ENCODE results near the gene IFNK. TPM values are rescaled to one million over a fixed set of nuclear protein-coding genes. Genes with fewer than 3 reads are reported as not detected.

The IFNK gene
- total RNA-seq, 1 experiment from 2014 or later = not detected

- Histone ChIP-seq H3K79me2 (ENCODE audit: insufficient read depth, low read length) (no peaks in the 10 kb centered on the region), H3K27ac (ENCODE audit: low read depth, low read length) (no peak overlapping the region), H3K36me3 (ENCODE audit: control insufficient read depth in 1 of 2, insufficient read depth in 2 of 2, low read length in 2 of 2) (peaks cover 0 to 4% of the 10 kb centered on the region in 2 experiments; a peak in 1 of 4 replicates), H3K9me3 (ENCODE audit: control insufficient read depth in 1 of 2, insufficient read depth in 1 of 2, low read depth in 1 of 2, low read length in 2 of 2) (no peaks in the 10 kb centered on the region), H3K4me3 (replicated peaks in 1 of 2; ENCODE audit: low read depth in 1 of 2, low read length in 2 of 2) (no peak overlapping the region), H3K9ac (ENCODE audit: low read length) (no peak overlapping the region), H3K4me1 (ENCODE audit: control insufficient read depth in 1 of 2, insufficient read depth in 2 of 2, low read length in 2 of 2) (no peaks in the 10 kb centered on the region), H3K9me2 (ENCODE audit: insufficient read depth) (no peaks in the 10 kb centered on the region), H3K27me3 (ENCODE audit: insufficient read depth, low read length) (no peaks in the 10 kb centered on the region), H3K4me2 (ENCODE audit: low read length) (no peak overlapping the region), H2AFZ (ENCODE audit: low read depth, low read length, poor library complexity, severe bottlenecking) (no peak overlapping the region), H4K20me1 (ENCODE audit: insufficient read depth) (no peaks in the 10 kb centered on the region; the same call in 1 of the 2 replicates)
- intact Hi-C loops (cut with micrococcal nuclease) = no loop called here
- no peak for TF ChIP-seq CEBPB (IDR thresholded peaks at IDR 0.05; ENCODE audit: low read depth)
- no peak for TF ChIP-seq ZFX (IDR thresholded peaks at IDR 0.05)
- TF ChIP-seq POLR2A (IDR thresholded peaks at IDR 0.05; ENCODE audit: borderline replicate concordance, extremely low read depth, insufficient read depth, insufficient read length) = no peak
- TF ChIP-seq SIN3A (IDR thresholded peaks at IDR 0.05; ENCODE audit: low read depth) = no peak
- no peak for TF ChIP-seq CBX3 (IDR thresholded peaks at IDR 0.05; ENCODE audit: low read depth)
- TF ChIP-seq FOSL1 (IDR thresholded peaks at IDR 0.05; ENCODE audit: low read depth) = no peak
- no peak for TF ChIP-seq SP1 (IDR thresholded peaks at IDR 0.05; ENCODE audit: low read depth)
- TF ChIP-seq EGR1 (IDR thresholded peaks at IDR 0.05; ENCODE audit: low read depth) = no peak
- TF ChIP-seq JUND (IDR thresholded peaks at IDR 0.05) = no peak
- TF ChIP-seq TCF7L2 (IDR thresholded peaks at IDR 0.05; ENCODE audit: borderline replicate concordance, extremely low read depth, insufficient read depth, insufficient read length) = no peak
- TF ChIP-seq, protein P1, sequence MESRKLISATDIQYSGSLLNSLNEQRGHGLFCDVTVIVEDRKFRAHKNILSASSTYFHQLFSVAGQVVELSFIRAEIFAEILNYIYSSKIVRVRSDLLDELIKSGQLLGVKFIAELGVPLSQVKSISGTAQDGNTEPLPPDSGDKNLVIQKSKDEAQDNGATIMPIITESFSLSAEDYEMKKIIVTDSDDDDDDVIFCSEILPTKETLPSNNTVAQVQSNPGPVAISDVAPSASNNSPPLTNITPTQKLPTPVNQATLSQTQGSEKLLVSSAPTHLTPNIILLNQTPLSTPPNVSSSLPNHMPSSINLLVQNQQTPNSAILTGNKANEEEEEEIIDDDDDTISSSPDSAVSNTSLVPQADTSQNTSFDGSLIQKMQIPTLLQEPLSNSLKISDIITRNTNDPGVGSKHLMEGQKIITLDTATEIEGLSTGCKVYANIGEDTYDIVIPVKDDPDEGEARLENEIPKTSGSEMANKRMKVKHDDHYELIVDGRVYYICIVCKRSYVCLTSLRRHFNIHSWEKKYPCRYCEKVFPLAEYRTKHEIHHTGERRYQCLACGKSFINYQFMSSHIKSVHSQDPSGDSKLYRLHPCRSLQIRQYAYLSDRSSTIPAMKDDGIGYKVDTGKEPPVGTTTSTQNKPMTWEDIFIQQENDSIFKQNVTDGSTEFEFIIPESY (IDR thresholded peaks at IDR 0.05; ENCODE audit: extremely low read depth, insufficient replicate concordance, low read length) = no peak
- no peak for TF ChIP-seq CTCF (IDR thresholded peaks at IDR 0.05 in 2 of 3, conservative IDR thresholded peaks at IDR 0.05 in 1 of 3; ENCODE audit: borderline replicate concordance in 1 of 3, insufficient read depth in 1 of 3, low read depth in 2 of 3, low read length in 2 of 3)
- TF ChIP-seq YY1 (IDR thresholded peaks at IDR 0.05; ENCODE audit: extremely low read depth, insufficient replicate concordance, low read depth, low read length) = no peak
- RAD21 ChIA-PET (ENCODE audit: low non-redundant PET in 1 of 2, low total read pairs in 2 of 2, uncharacterized antibody in 2 of 2, unreplicated experiment in 2 of 2) = no interaction called here
- no peak for ATAC-seq
- POLR2A ChIA-PET = no interaction called here
- BruUV-seq (replicated peaks) = no TSS peak
- no peak for DNase-seq (ENCODE audit: low read depth, low spot score)
- CTCF ChIA-PET = no interaction called here
These were observed 32.4 kb downstream of the IFNK start for GRCh38 chr9:27556470-27556869.
